Gastrocnemius medialis (tissue), 4 donors: Measurements from ENCODE around the gene DDX11.
"Not testable (repeated sequence)": the region's sequence is repeated elsewhere in the genome, so short reads cannot be mapped to it uniquely, and the experiment has no call there.

Experiments
- POLR2A ChIP-seq, 2 donors: fragments of 450-650 bp; IDR thresholded peaks; one replicate each; pipeline ENCODE4 v1.6.1; 2017; ENCODE audit warnings: antibody characterized with exemption in 2 of 2, mild to moderate bottlenecking in 2 of 2, moderate library complexity in 2 of 2
- TF ChIP-seq, protein P1 (sequence below), 5 experiments: fragments of 450-650 bp in 3 of 5; fragments of 200-600 bp in 2 of 5; sonication (generic) in 2 of 5; IDR thresholded peaks in 4 of 5; conservative IDR thresholded peaks in 1 of 5; 1 replicate in 4 of 5; 2 replicates in 1 of 5; pipeline ENCODE4 v1.5.1; 2016 to 2019; ENCODE audit warnings: antibody characterized with exemption in 5 of 5, mild to moderate bottlenecking in 3 of 5, moderate library complexity in 3 of 5

DNA sequence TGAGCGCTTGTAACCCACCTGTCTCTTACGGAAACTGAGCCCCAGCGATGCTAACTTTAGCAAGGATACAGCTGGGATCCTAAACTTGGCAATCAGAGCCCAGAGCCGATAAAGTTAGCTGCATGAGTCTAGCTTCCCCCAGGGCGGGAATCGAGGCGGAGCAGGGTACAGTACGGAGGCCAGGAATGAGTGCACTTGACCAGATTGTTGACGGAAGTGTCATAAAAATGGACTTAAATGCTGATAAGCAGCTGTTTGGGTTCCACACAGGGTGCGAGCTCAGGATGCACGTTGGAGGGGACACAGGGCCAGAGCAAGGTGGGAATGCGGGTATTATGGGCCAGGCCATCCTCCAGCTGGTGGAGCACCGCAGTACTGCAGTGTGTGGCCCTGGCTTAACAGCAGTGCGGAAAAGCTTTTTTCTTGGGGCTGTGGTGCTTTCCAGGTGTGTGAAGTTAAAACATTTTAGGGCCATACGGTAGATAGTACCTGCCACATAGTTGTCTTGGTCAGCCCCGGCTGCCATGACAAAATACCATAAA, 744 bp downstream of the DDX11 start:
- not testable (repeated sequence) for TF ChIP-seq POLR2A (IDR thresholded peaks at IDR 0.05)
- TF ChIP-seq, protein P1, sequence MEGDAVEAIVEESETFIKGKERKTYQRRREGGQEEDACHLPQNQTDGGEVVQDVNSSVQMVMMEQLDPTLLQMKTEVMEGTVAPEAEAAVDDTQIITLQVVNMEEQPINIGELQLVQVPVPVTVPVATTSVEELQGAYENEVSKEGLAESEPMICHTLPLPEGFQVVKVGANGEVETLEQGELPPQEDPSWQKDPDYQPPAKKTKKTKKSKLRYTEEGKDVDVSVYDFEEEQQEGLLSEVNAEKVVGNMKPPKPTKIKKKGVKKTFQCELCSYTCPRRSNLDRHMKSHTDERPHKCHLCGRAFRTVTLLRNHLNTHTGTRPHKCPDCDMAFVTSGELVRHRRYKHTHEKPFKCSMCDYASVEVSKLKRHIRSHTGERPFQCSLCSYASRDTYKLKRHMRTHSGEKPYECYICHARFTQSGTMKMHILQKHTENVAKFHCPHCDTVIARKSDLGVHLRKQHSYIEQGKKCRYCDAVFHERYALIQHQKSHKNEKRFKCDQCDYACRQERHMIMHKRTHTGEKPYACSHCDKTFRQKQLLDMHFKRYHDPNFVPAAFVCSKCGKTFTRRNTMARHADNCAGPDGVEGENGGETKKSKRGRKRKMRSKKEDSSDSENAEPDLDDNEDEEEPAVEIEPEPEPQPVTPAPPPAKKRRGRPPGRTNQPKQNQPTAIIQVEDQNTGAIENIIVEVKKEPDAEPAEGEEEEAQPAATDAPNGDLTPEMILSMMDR (IDR thresholded peaks at IDR 0.05 in 4 of 5, conservative IDR thresholded peaks at IDR 0.05 in 1 of 5): peak in 3 of 5 experiments; percentile 17 to 36 (median 32)
